ENCODE results near the gene ZNF32. TPM values are rescaled to one million over a fixed set of nuclear protein-coding genes. Genes with fewer than 3 reads are reported as not detected.

Gene ZNF32
- total RNA-seq, 1 experiment from 2014 or later = 14.6 TPM

DNA sequence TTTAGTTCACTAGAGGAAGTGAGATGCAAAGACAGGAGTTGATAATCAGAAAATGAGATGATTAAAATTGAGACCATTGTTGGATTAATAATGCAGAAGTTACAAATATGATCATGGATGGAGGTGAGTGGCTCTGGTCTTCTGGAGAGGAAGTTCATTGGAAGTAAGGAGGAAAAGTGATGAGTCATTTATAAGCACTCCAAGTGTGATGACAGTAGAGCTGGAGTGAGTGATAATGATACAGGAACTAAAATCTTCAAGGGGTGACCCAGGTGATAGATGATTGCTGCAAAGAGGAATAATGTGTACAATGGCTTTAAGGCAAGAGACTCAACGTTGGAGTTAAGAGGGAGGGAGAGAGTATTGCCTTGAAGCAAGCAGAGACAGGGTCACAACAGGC, 20.7 kb downstream of the ZNF32 start:
- H3K4me3 Mint-ChIP-seq = no peak overlapping the region
- H3K27ac ChIP-seq (ENCODE audit: insufficient read length, low read depth, low read length) = no peak overlapping the region
- no peak overlapping the region for H2AFZ ChIP-seq (ENCODE audit: low read length)

More for the DNA sequence above, 20.7 kb downstream of the ZNF32 start:
- no peak overlapping the region for H3K56ac ChIP-seq (ENCODE audit: insufficient read length, low read depth, low read length)
- no peak overlapping the region for H3K9ac ChIP-seq (ENCODE audit: extremely low read depth, insufficient read length, low read length)
- H4K5ac ChIP-seq (ENCODE audit: insufficient read length, low read depth, low read length) = no peak overlapping the region
- H3K4me1 Mint-ChIP-seq = 0 out of 4 replicates have a peak, but pooled peaks cover 0 to 3% of the 10 kb centered on the region in 2 experiments
- H3K23me2 ChIP-seq (ENCODE audit: insufficient read length, low read depth, low read length, poor library complexity, severe bottlenecking) = no peaks in the 10 kb centered on the region
- H4K8ac ChIP-seq (replicated peaks; ENCODE audit: insufficient read length, low read depth, low read length) = no peak overlapping the region
- H4K91ac ChIP-seq (ENCODE audit: insufficient read length, low read depth, low read length) = no peak overlapping the region
- H3K9me3 Mint-ChIP-seq = peaks cover 31 to 34% of the 10 kb centered on the region in 2 experiments
- H3K4ac ChIP-seq (ENCODE audit: low read depth, low read length) = no peak overlapping the region
- H2BK5ac ChIP-seq (ENCODE audit: insufficient read length, low read length) = no peak overlapping the region
- H3K23ac ChIP-seq (ENCODE audit: insufficient read length, low read depth, low read length) = no peak overlapping the region
- no peak overlapping the region for H2BK20ac ChIP-seq (ENCODE audit: low read depth, low read length, poor library complexity, severe bottlenecking)
- H3K14ac ChIP-seq (ENCODE audit: insufficient read depth, low read length) = no peak overlapping the region
- no peak overlapping the region for H3T11ph ChIP-seq (ENCODE audit: low read length)
- H3K79me2 ChIP-seq (ENCODE audit: insufficient read depth, low read length) = no peaks in the 10 kb centered on the region
- WGBS (ENCODE audit: extremely low coverage, insufficient read length, low lambda C conversion rate) = no CpG with 5 or more reads among the region's 1 CpG
- H3K4me1 ChIP-seq (ENCODE audit: insufficient read depth, low read length) = no peaks in the 10 kb centered on the region
- no peak overlapping the region for H2AK5ac ChIP-seq (ENCODE audit: insufficient read length, low read length)
- H3K27me3 Mint-ChIP-seq (ENCODE audit: low read depth) = no peaks in the 10 kb centered on the region; the same call in none of the 2 replicates
- H3K9me3 ChIP-seq (ENCODE audit: control insufficient read depth, low read depth, low read length) = no peaks in the 10 kb centered on the region
- H3K27ac Mint-ChIP-seq = no peak overlapping the region
- no peaks in the 10 kb centered on the region for H4K20me1 ChIP-seq (ENCODE audit: control insufficient read depth, insufficient read depth, insufficient read length)
- TF ChIP-seq CTCF (conservative IDR thresholded peaks at IDR 0.05) = no peak
- H3K18ac ChIP-seq (ENCODE audit: insufficient read length, low read depth, low read length) = no peak overlapping the region
- no peak overlapping the region for H3K4me2 ChIP-seq (ENCODE audit: insufficient read depth, insufficient read length, low read length)
- no peaks in the 10 kb centered on the region for H3K27me3 ChIP-seq (ENCODE audit: insufficient read depth, low read length)
- no peak overlapping the region for H2BK120ac ChIP-seq (ENCODE audit: low read depth, low read length, poor library complexity, severe bottlenecking)
- DNase-seq = no peak
- no peak overlapping the region for H2BK15ac ChIP-seq (ENCODE audit: low read depth, low read length)
- no peaks in the 10 kb centered on the region; a peak in 1 of 7 replicates for H3K36me3 Mint-ChIP-seq (ENCODE audit: insufficient read depth in 1 of 3, low read depth in 3 of 3)
- no peak overlapping the region for H2BK12ac ChIP-seq (ENCODE audit: insufficient read length, low read depth, low read length)
- no peaks in the 10 kb centered on the region for H3K79me1 ChIP-seq (ENCODE audit: insufficient read depth, low read depth, low read length, poor library complexity, severe bottlenecking)

All from H9 (cell line).